Measurements from ENCODE around the gene OR4F3.
"Not testable (repeated sequence)": the region's sequence is repeated elsewhere in the genome, so short reads cannot be mapped to it uniquely, and the experiment has no call there.

OR4F3 gene

GRCh38 chr5:181366968-181367367 is at the start of gene OR4F3:
TSS of gene OR4F3 (plus strand) at chr5:181367268.
- not testable (repeated sequence) for DNase-seq
